Stimulated activated CD4-positive, alpha-beta T cell treated with anti-CD3 and anti-CD28 coated beads, Interleukin-15, amount 100 ng/mL, for 1 hour (primary cell): ENCODE data around the gene SKIL.

Source experiments
- DNase-seq, 2 donors: peaks; one replicate each; pipeline ENCODE4 v3.0.0-alpha.2; 2020; ENCODE audit warnings: low read depth in 1 of 2, low spot score in 1 of 2

The SKIL gene

DNA sequence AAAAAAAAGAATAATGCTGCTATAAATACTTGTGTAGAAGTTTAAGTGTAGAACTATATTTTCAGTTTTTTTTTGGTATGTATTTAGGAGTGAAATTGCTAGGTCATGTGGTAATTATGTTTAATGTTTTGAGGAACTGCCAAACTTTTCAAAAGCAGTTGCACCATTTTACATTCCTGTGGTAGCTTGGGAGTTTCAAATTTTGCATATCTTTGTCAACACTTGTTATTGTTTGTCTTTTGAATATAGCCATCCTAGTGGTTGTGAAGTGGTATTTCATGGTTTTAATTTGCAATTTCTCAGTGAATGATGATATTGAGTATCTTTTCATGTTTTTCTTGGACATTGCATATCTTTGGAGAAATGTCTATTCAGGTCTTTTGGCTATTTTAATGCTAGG lies 30.4 kb downstream of the SKIL start:
- no peak for DNase-seq

DNA sequence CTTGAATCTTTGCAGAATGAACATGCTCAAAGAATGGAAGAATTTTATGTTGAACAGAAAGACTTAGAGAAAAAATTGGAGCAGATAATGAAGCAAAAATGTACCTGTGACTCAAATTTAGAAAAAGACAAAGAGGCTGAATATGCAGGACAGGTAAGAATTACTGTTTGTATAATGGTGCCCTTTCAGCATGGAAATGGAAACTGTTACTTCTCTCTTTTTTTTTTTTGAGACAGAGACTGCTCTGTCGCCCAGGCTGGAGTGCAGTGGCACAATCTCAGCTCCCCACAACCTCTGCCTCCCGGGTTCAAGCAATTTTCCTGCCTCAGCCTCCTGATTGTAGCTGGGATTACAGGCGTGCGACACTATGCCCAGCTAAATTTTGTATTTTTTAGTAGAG lies 33.6 kb downstream of the SKIL start:
- DNase-seq, result no peak

DNA sequence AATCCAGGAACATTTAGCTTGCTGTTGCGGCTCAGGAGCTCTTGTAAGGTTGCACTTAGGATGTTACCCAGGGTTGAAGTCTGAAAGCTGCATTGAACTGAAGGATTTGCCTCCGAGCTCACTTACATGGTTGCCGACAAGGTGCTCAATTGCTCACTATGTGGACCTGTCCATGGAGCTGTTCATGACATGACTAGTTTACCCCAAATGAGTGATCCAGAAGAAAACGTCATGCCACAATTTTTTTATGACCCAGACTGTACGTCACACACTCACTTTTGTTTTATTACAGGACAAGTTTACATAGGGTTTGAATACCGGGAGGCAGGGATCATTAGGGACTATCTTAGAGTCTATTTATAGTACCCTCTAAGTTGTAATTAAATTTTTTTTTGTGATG lies 40.2 kb downstream of the SKIL start:
- no peak for DNase-seq

DNA sequence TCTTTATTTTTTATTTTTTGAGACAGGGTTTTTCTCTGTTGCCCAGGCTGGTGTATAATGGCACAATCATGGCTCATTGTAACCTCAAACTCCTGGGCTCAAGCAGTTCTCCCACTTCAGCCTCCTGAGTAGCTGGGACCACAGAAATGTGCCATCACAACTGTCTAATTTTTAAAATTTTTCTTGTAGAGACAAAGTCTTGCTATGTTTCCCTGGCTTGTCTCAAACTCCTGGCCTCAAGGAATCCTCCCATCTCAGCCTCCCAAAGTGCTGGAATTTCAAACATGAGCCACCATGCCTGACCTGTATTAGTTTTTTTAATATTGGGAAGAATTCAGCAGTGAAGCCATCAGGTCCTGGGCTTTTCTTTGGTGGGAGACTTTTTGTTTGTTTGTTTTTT lies 47.6 kb downstream of the SKIL start:
- no peak for DNase-seq

DNA sequence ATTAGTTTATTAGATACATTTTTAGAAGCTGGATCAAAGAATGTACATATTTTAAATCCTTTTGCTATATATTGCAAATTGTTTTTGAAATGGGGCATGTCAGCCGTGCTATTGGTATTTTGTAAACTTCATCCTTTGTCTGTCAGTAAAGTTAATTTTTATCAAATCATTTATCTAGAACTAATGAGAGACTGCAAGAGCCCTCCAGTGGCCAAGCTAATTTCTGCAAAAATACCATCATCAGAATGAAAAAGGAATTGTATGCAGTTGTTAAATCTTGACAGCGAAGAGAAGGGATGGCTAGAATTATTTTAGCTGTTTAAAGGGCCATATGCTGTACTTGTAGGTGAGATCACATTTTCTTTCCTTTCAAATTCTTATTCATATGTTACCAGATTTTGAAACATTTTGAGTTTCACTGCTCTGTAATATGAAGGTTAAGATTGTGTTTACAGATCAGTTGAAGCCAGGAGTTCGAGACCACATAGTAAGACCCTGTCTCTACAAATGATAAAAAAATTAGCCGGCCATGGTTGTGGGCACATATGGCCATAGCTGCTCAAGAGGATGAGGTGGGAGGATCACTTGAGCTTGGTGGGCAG lies 53.0 kb downstream of the SKIL start:
- no peak for DNase-seq

DNA sequence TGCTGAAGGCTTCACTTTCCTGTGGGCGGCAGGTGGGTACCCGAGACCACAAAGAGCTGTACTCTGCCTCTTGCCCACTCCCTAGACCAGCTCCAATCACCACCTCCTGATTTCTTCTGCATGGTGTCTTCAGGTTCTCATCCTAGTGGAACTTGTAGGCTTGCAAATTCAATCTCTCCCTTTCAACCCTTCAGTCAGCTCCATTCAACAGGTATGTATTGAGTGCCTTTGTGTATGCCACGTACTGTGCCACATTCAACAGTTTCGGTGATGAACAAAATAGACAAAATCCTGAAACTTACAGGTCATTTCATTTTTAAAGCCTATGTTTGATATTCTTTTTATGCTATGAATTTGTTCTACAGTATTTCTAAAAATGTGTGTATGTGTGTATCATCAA lies 55.8 kb downstream of the SKIL start:
- DNase-seq, result no peak

DNA sequence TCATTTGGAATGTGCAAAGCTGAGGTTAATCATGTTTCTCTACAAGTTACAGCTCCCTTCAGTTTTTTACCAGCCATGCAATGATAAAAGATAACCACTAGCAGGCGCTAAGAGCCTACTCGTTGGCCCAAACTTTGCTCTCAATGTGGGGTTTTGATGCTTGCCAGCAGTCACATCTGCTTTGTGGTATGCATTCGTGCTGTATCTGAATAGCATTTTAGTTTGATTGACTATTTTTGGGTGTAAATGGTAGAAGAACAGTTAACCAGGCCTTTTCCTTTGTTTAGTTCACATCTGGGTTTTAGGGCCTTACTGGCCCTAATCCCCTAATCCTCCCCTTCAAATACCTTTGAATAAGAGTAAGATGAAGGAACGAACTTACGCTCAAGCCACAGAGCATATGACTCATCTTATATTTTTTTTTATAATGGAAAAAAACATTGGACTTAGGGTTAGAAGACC lies 56.7 kb downstream of the SKIL start:
- no peak for DNase-seq

DNA sequence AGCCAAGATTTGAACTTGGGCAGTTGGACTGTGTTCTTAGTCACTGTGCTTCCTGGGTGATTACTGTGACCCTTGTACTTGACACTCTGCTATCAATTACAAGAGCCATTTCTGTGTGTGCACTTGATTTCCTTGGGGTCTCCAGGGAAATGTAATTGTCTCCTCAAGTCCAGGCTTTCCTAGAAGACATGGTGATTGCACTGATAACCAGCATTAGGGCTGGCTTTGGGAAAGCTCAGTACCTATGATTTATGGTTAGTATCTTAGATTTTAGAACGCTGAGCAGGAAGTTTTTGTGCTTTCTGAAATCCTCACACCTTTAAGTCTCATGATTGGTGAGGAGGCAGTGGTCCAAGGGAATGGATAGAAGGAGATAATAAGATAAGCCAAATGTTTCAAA lies 59.6 kb downstream of the SKIL start:
- no peak for DNase-seq

DNA sequence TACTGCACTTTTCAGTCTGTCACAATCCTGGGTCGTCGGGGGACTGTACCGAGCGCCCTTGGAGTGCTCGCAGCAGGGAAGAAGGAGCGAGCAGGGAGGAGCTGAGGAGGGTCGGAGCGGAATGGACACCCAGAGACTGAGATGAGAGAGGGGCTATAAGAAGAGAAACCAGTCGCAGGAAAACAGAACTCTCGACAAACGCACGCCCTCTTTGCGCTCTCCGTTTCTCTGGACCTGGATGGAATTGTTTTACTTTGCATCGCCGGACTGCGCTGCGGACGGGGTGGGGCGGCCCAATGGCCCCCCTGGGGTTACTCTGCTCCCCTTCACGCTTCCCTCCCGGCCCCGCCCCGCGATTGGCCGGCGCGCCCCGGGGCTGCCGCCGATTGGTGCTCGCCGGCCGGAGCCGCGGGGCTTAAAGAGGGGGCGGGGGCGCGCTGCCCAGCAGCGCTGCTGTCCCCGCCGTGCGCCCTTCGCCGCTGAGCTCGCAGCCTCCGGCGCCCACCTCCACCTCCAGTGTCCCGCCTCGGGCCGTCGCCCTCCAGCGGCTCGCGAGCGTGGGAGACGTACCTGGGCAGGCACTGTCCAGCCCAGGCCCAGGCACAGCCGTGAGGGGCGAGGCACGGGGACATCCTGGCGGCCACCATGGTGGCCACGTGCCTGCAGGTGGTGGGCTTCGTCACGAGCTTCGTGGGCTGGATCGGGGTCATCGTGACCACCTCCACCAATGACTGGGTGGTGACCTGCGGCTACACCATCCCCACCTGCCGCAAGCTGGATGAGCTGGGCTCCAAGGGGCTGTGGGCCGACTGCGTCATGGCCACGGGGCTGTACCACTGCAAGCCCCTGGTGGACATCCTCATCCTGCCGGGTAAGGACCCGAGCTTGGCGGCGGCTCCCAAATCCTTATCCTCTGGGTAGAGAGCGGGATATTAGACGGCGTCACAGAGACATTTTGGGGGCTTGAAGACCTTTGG lies 61.2 kb downstream of the SKIL start, which contains the start of gene CLDN11:
Gene CLDN11, plus strand, starts transcription at position 447 of the 977 bp plus-strand sequence. Its CDS starts 199 bp downstream, at position 646.
- DNase-seq, result no peak

DNA sequence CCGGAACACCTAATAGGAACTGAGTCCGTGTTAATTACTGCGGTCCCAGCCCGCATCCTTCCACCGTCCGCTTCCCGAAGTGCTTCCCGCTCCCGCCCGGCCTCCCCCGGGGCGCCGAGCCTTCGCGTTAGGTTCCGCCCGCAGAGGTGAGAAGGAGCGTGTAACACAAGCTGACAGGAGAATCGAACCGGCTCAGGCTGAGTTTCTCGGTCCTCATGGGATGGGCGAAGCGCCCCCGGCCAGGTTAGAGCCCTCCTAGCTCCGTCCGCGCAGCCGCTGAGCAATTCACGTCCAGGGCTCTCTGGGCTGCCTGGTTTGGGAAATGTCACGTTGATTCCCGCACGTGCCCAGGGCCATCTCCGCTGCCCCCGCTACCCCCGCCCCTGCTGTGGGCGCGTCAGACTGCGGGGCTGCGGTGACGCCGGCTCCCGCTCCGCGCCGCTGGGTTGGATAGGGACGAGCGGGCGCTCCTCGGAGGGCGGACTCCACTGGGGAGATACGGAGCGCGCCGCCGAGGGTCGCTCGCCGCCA lies 62.1 kb downstream of the SKIL start:
- DNase-seq, result no peak

DNA sequence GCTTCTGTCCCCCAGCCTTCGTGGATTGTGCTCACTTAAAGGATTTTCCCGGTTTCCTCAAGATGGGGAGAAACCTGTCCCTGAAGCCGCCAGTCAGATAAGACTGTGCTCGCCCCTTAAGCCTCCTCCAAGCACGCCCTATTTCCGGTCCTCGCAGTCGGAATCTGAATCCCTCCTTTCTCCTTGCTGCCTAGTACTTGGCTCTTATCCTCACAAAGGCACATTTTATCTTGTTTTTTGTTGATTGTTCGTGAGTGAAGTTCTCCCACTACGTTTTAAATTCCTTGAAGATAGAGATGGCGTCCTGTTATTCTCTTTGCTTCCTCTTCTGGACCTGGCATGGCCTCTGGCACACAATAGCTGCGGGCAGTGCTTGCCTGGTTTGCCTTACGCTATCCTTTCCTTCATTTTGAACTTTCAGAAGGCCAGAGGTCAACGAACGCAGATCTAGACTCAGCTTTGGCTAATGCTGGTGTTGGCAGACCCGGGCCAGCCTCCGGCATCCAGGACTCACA lies 62.8 kb downstream of the SKIL start:
- no peak for DNase-seq

DNA sequence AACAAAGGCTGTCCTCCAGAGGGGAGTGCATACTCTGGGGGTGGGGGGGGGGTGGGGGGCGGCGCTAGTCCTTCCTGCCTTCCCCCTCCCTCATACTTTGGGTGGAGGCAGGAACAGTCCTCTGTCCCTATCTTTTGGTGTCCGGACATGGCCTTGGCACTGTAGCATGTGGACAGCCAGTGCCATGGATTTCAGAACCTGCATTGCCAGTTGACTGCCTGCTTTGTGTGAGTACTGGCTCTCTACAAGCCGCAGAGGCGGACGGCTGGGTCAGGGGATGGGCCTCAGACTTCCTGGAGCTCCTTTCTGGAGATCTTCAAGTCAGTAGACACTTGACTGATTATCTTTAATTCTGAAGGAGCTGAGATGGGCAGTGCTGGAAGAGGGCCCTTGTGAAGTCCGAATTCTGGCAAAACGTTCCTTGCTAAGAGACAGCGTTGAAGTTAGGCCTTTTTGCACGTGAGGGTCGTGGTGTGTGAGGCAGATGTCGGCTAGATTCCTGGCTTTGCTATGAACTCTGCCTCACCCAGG lies 63.7 kb downstream of the SKIL start:
- no peak for DNase-seq

DNA sequence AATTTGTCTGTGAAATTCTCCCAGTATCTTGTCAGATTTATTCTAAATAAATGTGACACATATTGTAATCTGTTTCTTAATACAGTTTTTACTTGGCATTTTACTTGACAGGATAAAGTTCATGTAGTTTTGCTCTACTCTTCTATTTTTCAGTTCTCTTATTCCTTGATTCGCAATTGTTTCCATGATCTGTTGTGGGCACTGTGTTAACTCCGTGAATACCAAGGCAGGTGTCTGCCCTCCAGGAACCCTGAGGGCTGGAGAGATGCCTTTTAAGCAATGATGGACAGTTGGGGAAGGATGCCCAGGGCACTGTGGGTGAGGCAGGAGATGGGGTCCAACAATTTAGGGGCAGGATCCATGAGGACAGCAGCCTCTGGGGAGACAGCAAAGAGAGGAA lies 64.2 kb downstream of the SKIL start:
- DNase-seq, result no peak

DNA sequence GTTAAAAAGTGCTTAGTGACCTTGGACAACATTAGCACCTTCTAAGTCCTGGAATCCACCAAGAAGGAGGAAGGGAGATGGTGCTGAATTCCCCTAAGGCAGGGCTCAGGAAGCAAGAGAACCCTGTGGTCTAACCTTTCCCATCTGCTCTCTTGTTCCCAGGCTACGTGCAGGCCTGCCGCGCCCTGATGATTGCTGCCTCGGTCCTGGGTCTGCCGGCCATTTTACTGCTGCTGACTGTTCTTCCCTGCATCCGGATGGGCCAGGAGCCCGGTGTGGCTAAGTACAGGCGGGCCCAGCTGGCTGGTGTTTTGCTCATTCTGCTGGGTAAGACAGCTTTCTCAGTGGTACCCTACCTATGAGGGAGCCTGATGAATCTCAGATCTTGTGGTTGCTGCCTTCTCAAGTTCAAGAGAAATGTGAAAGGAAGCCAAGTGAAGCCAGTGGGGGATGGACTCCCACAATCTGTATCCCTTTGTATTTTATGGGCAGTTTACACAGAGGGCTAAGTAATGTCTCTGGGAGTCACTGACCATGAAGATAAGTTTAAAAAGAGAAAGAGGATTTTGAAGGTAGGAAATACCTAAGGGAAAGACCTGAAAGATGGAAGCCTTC lies 65.6 kb downstream of the SKIL start:
- DNase-seq, result no peak

DNA sequence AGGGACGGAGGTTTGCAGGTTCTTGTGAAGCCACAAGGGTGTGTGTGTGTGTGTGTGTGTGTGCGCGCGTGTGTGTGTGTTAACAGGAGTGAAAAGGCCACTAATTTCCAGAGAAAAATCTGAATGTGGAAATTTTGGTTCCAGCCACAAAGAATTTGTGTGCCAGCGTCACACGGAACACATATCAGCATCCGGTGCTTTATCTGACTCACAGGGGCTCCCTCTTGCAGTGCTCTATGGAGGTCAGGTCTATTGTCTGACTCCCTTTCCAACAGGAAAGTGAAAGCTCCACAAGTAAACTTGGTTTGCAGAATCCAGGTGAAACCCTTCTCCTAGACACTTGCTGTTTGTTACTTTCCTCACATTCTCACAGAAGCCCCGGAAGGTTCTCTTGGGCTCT lies 67.4 kb downstream of the SKIL start:
- no peak for DNase-seq

DNA sequence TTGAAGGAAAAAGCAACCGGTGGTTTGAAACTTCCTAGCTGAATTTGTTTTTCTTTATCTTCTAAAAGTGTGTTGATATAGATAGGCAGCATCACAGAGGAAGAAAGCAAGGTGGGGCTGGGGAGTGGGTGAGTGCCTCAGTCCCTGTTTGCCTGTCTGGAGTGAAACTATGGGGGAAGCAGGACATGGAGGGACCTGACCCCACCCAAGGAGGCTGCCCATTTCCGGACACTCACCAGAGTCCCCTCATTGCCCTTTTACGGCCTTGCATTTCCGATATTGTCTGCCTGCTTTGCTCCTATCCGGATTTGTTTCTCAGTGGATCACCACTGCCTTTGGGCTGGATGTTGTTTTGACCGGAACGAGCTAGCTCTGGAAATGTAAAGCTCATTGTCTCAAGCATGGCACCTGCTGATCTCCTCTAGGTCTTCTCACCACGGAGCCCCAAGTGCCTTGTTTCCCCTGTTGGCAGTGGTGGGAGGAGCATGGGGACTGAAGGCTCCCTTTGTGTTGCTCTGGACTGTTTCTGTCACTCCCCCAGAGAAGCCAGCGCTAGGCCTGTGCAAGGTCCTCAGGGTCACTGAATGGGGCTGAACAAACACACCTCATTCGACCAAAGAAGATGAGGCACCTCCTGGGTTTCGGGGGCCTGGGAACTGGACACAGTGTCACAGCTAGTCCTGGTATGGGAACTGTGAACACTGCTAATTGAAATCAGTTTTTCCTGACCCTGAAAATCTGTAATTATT lies 68.2 kb downstream of the SKIL start:
- no peak for DNase-seq

DNA sequence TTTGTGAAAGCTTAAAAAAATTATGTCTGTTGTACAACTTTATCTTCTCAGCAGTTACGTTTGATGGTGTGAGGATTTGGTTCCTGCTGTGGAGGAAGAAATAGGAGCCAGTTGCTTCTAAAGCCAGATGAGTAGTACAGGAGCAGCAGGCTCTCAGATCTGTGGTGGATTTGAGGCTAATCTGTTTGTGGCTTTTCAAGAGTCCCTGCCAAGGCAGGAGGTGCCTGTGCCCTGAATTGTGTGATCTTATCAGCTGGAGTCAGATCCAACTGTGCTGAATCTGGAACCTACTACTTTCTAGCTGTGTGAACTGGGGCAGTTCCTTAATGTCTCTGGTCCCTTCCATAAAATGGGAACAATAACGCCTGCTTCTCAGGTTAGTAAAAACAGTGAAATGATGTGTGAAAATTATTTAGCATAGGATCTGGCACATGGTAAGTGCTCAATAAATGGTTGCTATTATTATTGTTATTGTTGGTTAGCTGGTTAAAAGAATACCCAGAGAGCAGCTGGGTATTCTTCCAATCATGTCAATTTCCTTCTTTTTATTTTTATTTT lies 68.8 kb downstream of the SKIL start:
- DNase-seq, result no peak

DNA sequence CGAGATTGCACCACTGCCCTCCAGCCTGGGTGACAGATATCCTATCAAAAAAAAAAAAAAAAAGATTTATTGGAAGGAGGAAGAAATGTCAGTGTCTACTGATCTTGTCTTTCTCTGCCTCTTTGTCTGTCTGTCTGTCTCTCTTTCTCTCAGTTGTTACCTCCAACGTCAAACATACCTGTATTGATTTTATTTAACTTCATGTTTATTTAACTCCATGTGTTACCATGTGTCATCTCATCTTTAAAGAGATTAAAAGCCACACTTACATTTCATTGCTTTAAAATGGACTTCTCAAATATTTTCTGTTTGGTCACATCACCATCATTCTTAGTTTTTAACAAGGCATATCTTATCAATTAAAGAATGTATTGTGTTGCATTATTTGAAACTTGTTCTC lies 70.6 kb downstream of the SKIL start:
- DNase-seq, result no peak

DNA sequence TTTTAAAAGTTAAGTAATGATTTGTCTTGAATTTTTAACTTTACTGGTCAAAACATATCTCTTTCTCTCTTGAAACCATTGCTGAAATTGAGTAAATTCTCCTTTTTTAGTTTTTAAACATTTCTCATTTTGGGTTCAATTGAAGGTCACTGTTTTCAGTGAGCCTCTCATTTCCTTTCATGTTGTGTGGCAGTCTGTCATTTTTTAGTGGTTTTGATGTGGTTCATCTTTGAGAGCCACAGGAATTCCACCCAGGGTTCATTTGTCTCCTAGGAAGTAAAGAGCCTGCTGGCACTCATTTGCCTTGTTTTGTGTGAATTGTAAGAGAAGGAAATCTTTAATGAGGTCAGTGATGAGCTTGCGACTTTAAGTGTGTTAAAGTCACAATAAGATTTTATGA lies 71.5 kb downstream of the SKIL start:
- no peak for DNase-seq

DNA sequence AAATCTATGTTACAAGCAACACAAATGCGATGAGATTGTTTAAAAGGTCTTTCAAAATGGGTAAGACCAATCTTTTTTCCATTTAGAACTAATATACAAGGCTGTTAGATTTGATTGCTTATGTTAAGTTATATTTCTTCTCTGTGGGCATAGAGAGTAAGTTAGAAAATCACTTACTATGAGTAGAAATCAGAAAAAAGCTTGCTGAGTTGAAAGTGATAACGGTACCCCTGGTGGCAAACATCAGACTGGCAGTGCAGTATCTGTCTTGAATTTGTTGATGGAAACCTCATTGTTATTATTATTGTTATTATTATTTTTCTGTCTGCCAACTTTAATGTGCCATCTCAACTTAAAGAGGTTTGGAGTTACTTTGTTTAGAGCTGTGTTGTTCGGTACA lies 73.5 kb downstream of the SKIL start:
- DNase-seq, result no peak
